ENCODE data around the gene DYSF.

DYSF gene

GRCh38 chr2:71685941-71686611 is 232.7 kb downstream of the DYSF start:
- no peaks in the 10 kb centered on the region for H3K27me3 ChIP-seq (ENCODE audit: control insufficient read depth in 3 of 3, insufficient read depth in 3 of 3, low read depth in 1 of 3, low read length in 3 of 3)
- H3K79me1 ChIP-seq (ENCODE audit: low read depth, low read length) = no peaks in the 10 kb centered on the region
- H3K18ac ChIP-seq (ENCODE audit: low read length) = peak overlapping the region; percentile 78
- WGBS, 2 donors (ENCODE audit: extremely low coverage in 2 of 2, insufficient read length in 2 of 2, insufficient replicate concordance in 1 of 2) = no CpG with 5 or more reads among the region's 13 CpGs
- H4K8ac ChIP-seq (ENCODE audit: low read depth, low read length) = no peak overlapping the region
- H4K91ac ChIP-seq (ENCODE audit: low read depth, low read length, poor library complexity) = no peak overlapping the region
- H2AFZ ChIP-seq (ENCODE audit: low read length) = no peak overlapping the region
- peaks cover 0 to 8% of the 10 kb centered on the region in 2 donors for H3K4me1 ChIP-seq (ENCODE audit: control insufficient read depth in 2 of 2, insufficient read depth in 1 of 2, low read depth in 1 of 2, low read length in 2 of 2)
- no peak overlapping the region for H3K4ac ChIP-seq (ENCODE audit: low read length)
- peak overlapping the region; percentile 67 for H2BK15ac ChIP-seq (ENCODE audit: low read length)
- no peaks in the 10 kb centered on the region for H3K36me3 ChIP-seq (replicated peaks in 1 of 2; ENCODE audit: control insufficient read depth in 2 of 2, insufficient read depth in 2 of 2, low read length in 2 of 2)
- H3K14ac ChIP-seq (ENCODE audit: low read length) = peak overlapping the region; percentile 66
- H3K9me3 ChIP-seq (replicated peaks in 1 of 2; ENCODE audit: control insufficient read depth in 2 of 2, insufficient read depth in 1 of 2, low read depth in 1 of 2, low read length in 2 of 2) = peaks cover 0 to 3% of the 10 kb centered on the region in 2 donors
- no peak overlapping the region for H3K9ac ChIP-seq (ENCODE audit: low read depth, low read length, poor library complexity)
- peak overlapping the region; percentile 36 for H2BK12ac ChIP-seq (ENCODE audit: low read length)
- H2BK120ac ChIP-seq (ENCODE audit: low read depth, low read length) = no peak overlapping the region
- H3K4me3 ChIP-seq (ENCODE audit: low read length in 2 of 2) = no peak overlapping the region
- no peak overlapping the region for H3K27ac ChIP-seq (replicated peaks; ENCODE audit: low read length)
- H2AK5ac ChIP-seq (ENCODE audit: low read depth, low read length) = peak overlapping the region; percentile 78
- H2BK5ac ChIP-seq (ENCODE audit: low read length) = peak overlapping the region; percentile 84
- H3K4me2 ChIP-seq (ENCODE audit: insufficient read depth, low read length, poor library complexity, severe bottlenecking) = no peak overlapping the region
- no peak for DNase-seq (ENCODE audit: low spot score)
- no peak overlapping the region for H3K23ac ChIP-seq (ENCODE audit: low read depth, low read length, poor library complexity)

- Histone ChIP-seq H3K9me3 (replicated peaks in 1 of 2; ENCODE audit: control insufficient read depth in 2 of 2, insufficient read depth in 1 of 2, low read depth in 1 of 2, low read length in 2 of 2) (peaks cover 0 to 3% of the 10 kb centered on the region in 2 donors), H3K27ac (replicated peaks; ENCODE audit: low read length) (no peak overlapping the region), H3K14ac (ENCODE audit: low read length) (no peak overlapping the region), H2BK12ac (ENCODE audit: low read length) (no peak overlapping the region), H3K36me3 (replicated peaks in 1 of 2; ENCODE audit: control insufficient read depth in 2 of 2, insufficient read depth in 2 of 2, low read length in 2 of 2) (no peaks in the 10 kb centered on the region), H3K79me1 (ENCODE audit: low read depth, low read length) (no peaks in the 10 kb centered on the region), H3K4ac (ENCODE audit: low read length) (no peak overlapping the region), H4K8ac (ENCODE audit: low read depth, low read length) (no peak overlapping the region), H2BK120ac (ENCODE audit: low read depth, low read length) (no peak overlapping the region), H3K27me3 (ENCODE audit: control insufficient read depth in 3 of 3, insufficient read depth in 3 of 3, low read depth in 1 of 3, low read length in 3 of 3) (peaks cover 0 to 3% (median 0%) of the 10 kb centered on the region in 3 experiments), H3K9ac (ENCODE audit: low read depth, low read length, poor library complexity) (no peak overlapping the region), H2AFZ (ENCODE audit: low read length) (no peak overlapping the region), H3K4me1 (ENCODE audit: control insufficient read depth in 2 of 2, insufficient read depth in 1 of 2, low read depth in 1 of 2, low read length in 2 of 2) (peaks cover 0 to 11% of the 10 kb centered on the region in 2 donors), H3K4me3 (ENCODE audit: low read length in 2 of 2) (no peak overlapping the region), H2BK5ac (ENCODE audit: low read length) (peak overlapping the region; percentile 84), H3K4me2 (ENCODE audit: insufficient read depth, low read length, poor library complexity, severe bottlenecking) (no peak overlapping the region), H2AK5ac (ENCODE audit: low read depth, low read length) (no peak overlapping the region), H3K18ac (ENCODE audit: low read length) (no peak overlapping the region), H4K91ac (ENCODE audit: low read depth, low read length, poor library complexity) (no peak overlapping the region), H3K23ac (ENCODE audit: low read depth, low read length, poor library complexity) (no peak overlapping the region), H2BK15ac (ENCODE audit: low read length) (no peak overlapping the region)
- no CpG with 5 or more reads among the region's 6 CpGs for WGBS, 2 donors (ENCODE audit: extremely low coverage in 2 of 2, insufficient read length in 2 of 2, insufficient replicate concordance in 1 of 2)
- no peak for DNase-seq (ENCODE audit: low spot score)
These were observed 233.4 kb downstream of the DYSF start for GRCh38 chr2:71686781-71687180.

GRCh38 chr2:71687412-71687811 is 234.1 kb downstream of the DYSF start:
- Histone ChIP-seq H3K9me3 (replicated peaks in 1 of 2; ENCODE audit: control insufficient read depth in 2 of 2, insufficient read depth in 1 of 2, low read depth in 1 of 2, low read length in 2 of 2) (peaks cover 0 to 3% of the 10 kb centered on the region in 2 donors), H3K36me3 (replicated peaks in 1 of 2; ENCODE audit: control insufficient read depth in 2 of 2, insufficient read depth in 2 of 2, low read length in 2 of 2) (no peaks in the 10 kb centered on the region), H2BK5ac (ENCODE audit: low read length) (no peak overlapping the region), H2BK120ac (ENCODE audit: low read depth, low read length) (no peak overlapping the region), H3K79me1 (ENCODE audit: low read depth, low read length) (no peaks in the 10 kb centered on the region), H3K23ac (ENCODE audit: low read depth, low read length, poor library complexity) (peak overlapping the region; percentile 6), H3K4me2 (ENCODE audit: insufficient read depth, low read length, poor library complexity, severe bottlenecking) (no peak overlapping the region), H3K18ac (ENCODE audit: low read length) (peak overlapping the region; percentile 72), H4K91ac (ENCODE audit: low read depth, low read length, poor library complexity) (no peak overlapping the region), H2BK15ac (ENCODE audit: low read length) (no peak overlapping the region), H4K8ac (ENCODE audit: low read depth, low read length) (no peak overlapping the region), H2BK12ac (ENCODE audit: low read length) (no peak overlapping the region), H2AFZ (ENCODE audit: low read length) (no peak overlapping the region), H3K4me1 (ENCODE audit: control insufficient read depth in 2 of 2, insufficient read depth in 1 of 2, low read depth in 1 of 2, low read length in 2 of 2) (peaks cover 0 to 14% of the 10 kb centered on the region in 2 donors), H3K27ac (replicated peaks; ENCODE audit: low read length) (no peak overlapping the region), H3K14ac (ENCODE audit: low read length) (no peak overlapping the region), H3K27me3 (ENCODE audit: control insufficient read depth in 3 of 3, insufficient read depth in 3 of 3, low read depth in 1 of 3, low read length in 3 of 3) (peaks cover 0 to 3% (median 0%) of the 10 kb centered on the region in 3 experiments), H3K4me3 (ENCODE audit: low read length in 2 of 2) (no peak overlapping the region), H2AK5ac (ENCODE audit: low read depth, low read length) (peak overlapping the region; percentile 12), H3K4ac (ENCODE audit: low read length) (no peak overlapping the region), H3K9ac (ENCODE audit: low read depth, low read length, poor library complexity) (no peak overlapping the region)
- DNase-seq (ENCODE audit: low spot score) = no peak
- no CpG with 5 or more reads among the region's 10 CpGs for WGBS, 2 donors (ENCODE audit: extremely low coverage in 2 of 2, insufficient read length in 2 of 2, insufficient replicate concordance in 1 of 2)

- DNase-seq (ENCODE audit: low spot score) = no peak
- Histone ChIP-seq H3K23ac (ENCODE audit: low read depth, low read length, poor library complexity) (peak overlapping the region; percentile 40), H3K27ac (replicated peaks; ENCODE audit: low read length) (no peak overlapping the region), H3K18ac (ENCODE audit: low read length) (peak overlapping the region; percentile 18), H3K4ac (ENCODE audit: low read length) (no peak overlapping the region), H3K27me3 (ENCODE audit: control insufficient read depth in 3 of 3, insufficient read depth in 3 of 3, low read depth in 1 of 3, low read length in 3 of 3) (peaks cover 0 to 3% (median 0%) of the 10 kb centered on the region in 3 experiments), H3K4me3 (ENCODE audit: low read length in 2 of 2) (peak overlapping the region in 1 of 2 donors; percentile 18), H3K9ac (ENCODE audit: low read depth, low read length, poor library complexity) (no peak overlapping the region), H2BK15ac (ENCODE audit: low read length) (peak overlapping the region; percentile 69), H3K14ac (ENCODE audit: low read length) (no peak overlapping the region), H2AK5ac (ENCODE audit: low read depth, low read length) (peak overlapping the region; percentile 80), H2AFZ (ENCODE audit: low read length) (no peak overlapping the region), H2BK12ac (ENCODE audit: low read length) (no peak overlapping the region), H3K36me3 (replicated peaks in 1 of 2; ENCODE audit: control insufficient read depth in 2 of 2, insufficient read depth in 2 of 2, low read length in 2 of 2) (no peaks in the 10 kb centered on the region), H4K8ac (ENCODE audit: low read depth, low read length) (no peak overlapping the region), H2BK120ac (ENCODE audit: low read depth, low read length) (peak overlapping the region; percentile 53), H3K79me1 (ENCODE audit: low read depth, low read length) (no peaks in the 10 kb centered on the region), H2BK5ac (ENCODE audit: low read length) (no peak overlapping the region), H3K9me3 (replicated peaks in 1 of 2; ENCODE audit: control insufficient read depth in 2 of 2, insufficient read depth in 1 of 2, low read depth in 1 of 2, low read length in 2 of 2) (peaks cover 0 to 3% of the 10 kb centered on the region in 2 donors), H3K4me2 (ENCODE audit: insufficient read depth, low read length, poor library complexity, severe bottlenecking) (no peak overlapping the region), H3K4me1 (ENCODE audit: control insufficient read depth in 2 of 2, insufficient read depth in 1 of 2, low read depth in 1 of 2, low read length in 2 of 2) (peaks cover 0 to 14% of the 10 kb centered on the region in 2 donors), H4K91ac (ENCODE audit: low read depth, low read length, poor library complexity) (no peak overlapping the region)
- no CpG with 5 or more reads among the region's 7 CpGs for WGBS, 2 donors (ENCODE audit: extremely low coverage in 2 of 2, insufficient read length in 2 of 2, insufficient replicate concordance in 1 of 2)
These were observed 235.2 kb downstream of the DYSF start for GRCh38 chr2:71688530-71688929.
